Endothelial cell of coronary artery (primary cell): ENCODE results near the gene CSNK1G3. TPM values are rescaled to one million over a fixed set of nuclear protein-coding genes. Genes with fewer than 3 reads are reported as not detected.

ENCODE experiments used
- total RNA-seq: library from RNA; depleted of rRNA; stranded (reverse); fragments of >200 nt; gene quantifications from 2 replicates; pipeline ENCODE4 v1.2.3, GENCODE V29; 2014

Gene CSNK1G3
- 33.8 and 52.6 TPM in 2 replicates for total RNA-seq

DNA sequence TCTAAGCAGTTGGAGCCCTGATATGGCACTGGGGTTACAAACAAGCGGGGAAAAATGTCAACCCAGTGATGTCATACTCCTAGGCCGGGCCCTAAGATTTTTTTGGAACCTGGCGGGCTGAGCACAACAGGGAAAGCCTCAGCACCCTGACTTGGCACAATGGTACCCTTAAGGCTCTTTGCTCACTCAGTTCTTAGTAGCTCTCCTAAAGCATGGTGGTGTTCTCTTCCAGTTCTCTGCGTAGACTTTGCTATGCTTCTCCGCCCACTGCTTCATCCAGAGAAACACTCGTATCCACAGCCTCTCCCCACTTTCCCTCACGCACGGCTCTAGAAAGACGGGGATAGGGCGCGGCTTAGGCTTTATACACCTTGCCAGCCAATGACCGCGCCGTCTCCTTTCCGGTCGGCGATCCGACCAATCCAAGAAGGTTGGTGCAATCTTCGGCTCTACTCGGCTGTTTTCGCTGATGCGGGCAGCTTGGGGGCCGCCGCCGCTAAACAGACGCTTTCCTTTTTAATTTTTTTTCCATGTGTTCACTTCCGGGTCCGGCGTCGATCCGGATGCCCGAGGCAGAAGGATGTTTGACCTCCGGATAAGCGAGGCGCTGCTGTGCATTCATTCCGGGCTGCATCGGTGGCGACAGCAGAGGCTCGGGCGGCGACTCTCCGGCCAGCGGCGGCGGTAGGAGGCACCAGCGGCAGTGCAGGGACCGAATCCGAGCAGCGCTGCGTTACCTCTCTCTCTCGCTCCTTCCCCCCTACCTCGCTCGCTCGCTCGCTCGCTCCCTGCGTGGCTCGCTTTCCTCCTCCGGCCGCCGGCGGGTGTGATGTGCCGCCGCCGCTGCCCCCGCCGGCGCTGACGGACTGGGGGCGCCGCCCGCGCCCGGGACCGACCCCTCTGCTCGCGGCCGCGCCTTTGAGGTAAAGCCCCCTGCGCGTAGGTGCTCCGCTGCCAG, at the start of gene CSNK1G3:
Gene CSNK1G3 (plus strand): TSS at position 530 of the 958 bp plus-strand sequence. CDS start 33,487 bp downstream, outside the sequence.

Other genes starting within 250 kb of the CSNK1G3 start
- gene CEP120, start 88.8 kb upstream of the CSNK1G3 start, total RNA-seq, result 12.0 and 13.8 TPM in 2 replicates